Fibroblast of peridontal ligament (primary cell): ENCODE measurements around the gene OMA1.
"Not testable (repeated sequence)": the region's sequence is repeated elsewhere in the genome, so short reads cannot be mapped to it uniquely, and the experiment has no call there.

Experiments used
- DNase-seq: peaks from one replicate; pipeline ENCODE4 v3.0.0-alpha.2; 2010; ENCODE audit errors: extremely low read depth

The OMA1 gene

GRCh38 chr1:58546520-58547308, at the start of gene OMA1:
Gene OMA1, minus strand, starts transcription at chr1:58546726. Its CDS starts 7,432 bp downstream, at chr1:58539294.
- peak; percentile 96 for DNase-seq

- no peak for DNase-seq
Observed at GRCh38 chr1:58594546-58594945, 48.0 kb upstream of the OMA1 start.

GRCh38 chr1:58592522-58593134, 46.1 kb upstream of the OMA1 start:
- peak; percentile 91 for DNase-seq

- no peak for DNase-seq
Observed at GRCh38 chr1:58591806-58592205, 45.3 kb upstream of the OMA1 start.

GRCh38 chr1:58590019-58590418, 43.5 kb upstream of the OMA1 start:
- DNase-seq, result no peak

GRCh38 chr1:58588396-58588795, 41.9 kb upstream of the OMA1 start:
- DNase-seq, result no peak

GRCh38 chr1:58587667-58588066, 41.1 kb upstream of the OMA1 start:
- DNase-seq, result no peak

GRCh38 chr1:58586271-58586670, 39.7 kb upstream of the OMA1 start:
- DNase-seq, result no peak

GRCh38 chr1:58585581-58586151, 39.1 kb upstream of the OMA1 start:
- DNase-seq, result no peak

- DNase-seq, result no peak
Observed at GRCh38 chr1:58585166-58585565, 38.6 kb upstream of the OMA1 start.

GRCh38 chr1:58584082-58584895, 37.8 kb upstream of the OMA1 start:
- peak; percentile 94 for DNase-seq

- DNase-seq, result no peak
Observed at GRCh38 chr1:58583496-58583895, 37.0 kb upstream of the OMA1 start.

- DNase-seq, result not testable (repeated sequence)
Observed at GRCh38 chr1:58582143-58582542, 35.6 kb upstream of the OMA1 start.

- no peak for DNase-seq
Observed at GRCh38 chr1:58581641-58582040, 35.1 kb upstream of the OMA1 start.

- peak; percentile 61 for DNase-seq
Observed at GRCh38 chr1:58580186-58580585, 33.7 kb upstream of the OMA1 start.

GRCh38 chr1:58577654-58578030, 31.1 kb upstream of the OMA1 start:
- DNase-seq, result no peak

- DNase-seq, result no peak
Observed at GRCh38 chr1:58576727-58577653, 30.5 kb upstream of the OMA1 start, which contains the start of gene TACSTD2. Gene TACSTD2, minus strand, starts transcription at chr1:58577252. Its CDS starts 96 bp downstream, at chr1:58577156.

GRCh38 chr1:58576325-58576726, 29.8 kb upstream of the OMA1 start:
- no peak for DNase-seq

GRCh38 chr1:58575551-58576324, 29.2 kb upstream of the OMA1 start:
- no peak for DNase-seq

GRCh38 chr1:58574816-58575215, 28.3 kb upstream of the OMA1 start:
- no peak for DNase-seq
